NCI-H226 (cell line): ENCODE data around the gene ITPK1.

Experiments
- DNase-seq: peaks from one replicate; pipeline ENCODE4 v3.0.0-alpha.2; 2015

Gene ITPK1

GRCh38 chr14:92945959-92946846, 169.5 kb downstream of the ITPK1 start:
- DNase-seq, result peak; percentile 88

GRCh38 chr14:92945544-92945943, 170.2 kb downstream of the ITPK1 start:
- DNase-seq, result no peak

GRCh38 chr14:92944976-92945375, 170.7 kb downstream of the ITPK1 start:
- DNase-seq, result no peak

GRCh38 chr14:92943855-92944570, 171.7 kb downstream of the ITPK1 start:
- DNase-seq, result no peak

GRCh38 chr14:92942976-92943710, 172.6 kb downstream of the ITPK1 start:
- DNase-seq, result no peak

- DNase-seq, result no peak
These were observed 173.1 kb downstream of the ITPK1 start for GRCh38 chr14:92942576-92942975.

GRCh38 chr14:92942136-92942535, 173.6 kb downstream of the ITPK1 start:
- no peak for DNase-seq

GRCh38 chr14:92941531-92941930, 174.2 kb downstream of the ITPK1 start:
- no peak for DNase-seq

GRCh38 chr14:92940543-92940942, 175.2 kb downstream of the ITPK1 start:
- no peak for DNase-seq

GRCh38 chr14:92939699-92940098, 176.0 kb downstream of the ITPK1 start:
- no peak for DNase-seq

GRCh38 chr14:92938890-92939671, 176.6 kb downstream of the ITPK1 start:
- DNase-seq, result no peak

- no peak for DNase-seq
These were observed 177.4 kb downstream of the ITPK1 start for GRCh38 chr14:92938235-92938875.

GRCh38 chr14:92937051-92937937, 178.4 kb downstream of the ITPK1 start:
- no peak for DNase-seq

- no peak for DNase-seq
These were observed 179.6 kb downstream of the ITPK1 start for GRCh38 chr14:92936085-92936484.

GRCh38 chr14:92935446-92935845, 180.3 kb downstream of the ITPK1 start:
- DNase-seq, result no peak

GRCh38 chr14:92934196-92935085, 181.3 kb downstream of the ITPK1 start:
- DNase-seq, result no peak

GRCh38 chr14:92933481-92933880, 182.2 kb downstream of the ITPK1 start:
- DNase-seq, result no peak

GRCh38 chr14:92932448-92933395, 183.0 kb downstream of the ITPK1 start:
- no peak for DNase-seq
